ENCODE results near the gene RMND1. TPM values are rescaled to one million over a fixed set of nuclear protein-coding genes. Genes with fewer than 3 reads are reported as not detected.

The RMND1 gene
- total RNA-seq, 1 donor from 2014 or later = 18.7 TPM

GRCh38 chr6:151434369-151434768, 17.6 kb downstream of the RMND1 start:
- Mint-ChIP-seq H3K9me3 (ENCODE audit: unreplicated experiment) (no peaks in the 10 kb centered on the region), H3K27ac (ENCODE audit: unreplicated experiment) (no peak overlapping the region), H3K27me3 (ENCODE audit: unreplicated experiment) (no peaks in the 10 kb centered on the region), H3K4me3 (ENCODE audit: unreplicated experiment) (no peak overlapping the region), H3K36me3 (ENCODE audit: low read depth, unreplicated experiment) (no peaks in the 10 kb centered on the region), H3K4me1 (ENCODE audit: unreplicated experiment) (peaks cover 7% of the 10 kb centered on the region)
- DNase-seq (ENCODE audit: low spot score) = no peak
- TF ChIP-seq CTCF (IDR thresholded peaks at IDR 0.05; ENCODE audit: unreplicated experiment) = no peak

- TF ChIP-seq CTCF (IDR thresholded peaks at IDR 0.05; ENCODE audit: unreplicated experiment) = no peak
- no peak overlapping the region for H3K4me3 Mint-ChIP-seq (ENCODE audit: unreplicated experiment)
- no peaks in the 10 kb centered on the region for H3K27me3 Mint-ChIP-seq (ENCODE audit: unreplicated experiment)
- peaks cover 7% of the 10 kb centered on the region for H3K4me1 Mint-ChIP-seq (ENCODE audit: unreplicated experiment)
- no peaks in the 10 kb centered on the region for H3K9me3 Mint-ChIP-seq (ENCODE audit: unreplicated experiment)
- H3K36me3 Mint-ChIP-seq (ENCODE audit: low read depth, unreplicated experiment) = peaks cover 3% of the 10 kb centered on the region
- H3K27ac Mint-ChIP-seq (ENCODE audit: unreplicated experiment) = no peak overlapping the region
- DNase-seq (ENCODE audit: low spot score) = no peak
Measured at GRCh38 chr6:151432651-151433050, 19.3 kb downstream of the RMND1 start.

GRCh38 chr6:151431337-151431736, 20.6 kb downstream of the RMND1 start:
- no peak for DNase-seq (ENCODE audit: low spot score)
- Mint-ChIP-seq H3K36me3 (ENCODE audit: low read depth, unreplicated experiment) (peaks cover 4% of the 10 kb centered on the region), H3K27me3 (ENCODE audit: unreplicated experiment) (no peaks in the 10 kb centered on the region), H3K4me3 (ENCODE audit: unreplicated experiment) (no peak overlapping the region), H3K9me3 (ENCODE audit: unreplicated experiment) (no peaks in the 10 kb centered on the region), H3K27ac (ENCODE audit: unreplicated experiment) (peak overlapping the region; percentile 17), H3K4me1 (ENCODE audit: unreplicated experiment) (peaks cover 7% of the 10 kb centered on the region)
- no peak for TF ChIP-seq CTCF (IDR thresholded peaks at IDR 0.05; ENCODE audit: unreplicated experiment)

- Mint-ChIP-seq H3K27me3 (ENCODE audit: unreplicated experiment) (no peaks in the 10 kb centered on the region), H3K4me3 (ENCODE audit: unreplicated experiment) (no peak overlapping the region), H3K27ac (ENCODE audit: unreplicated experiment) (peak overlapping the region; percentile 17), H3K9me3 (ENCODE audit: unreplicated experiment) (no peaks in the 10 kb centered on the region), H3K36me3 (ENCODE audit: low read depth, unreplicated experiment) (peaks cover 9% of the 10 kb centered on the region), H3K4me1 (ENCODE audit: unreplicated experiment) (peaks cover 7% of the 10 kb centered on the region)
- TF ChIP-seq CTCF (IDR thresholded peaks at IDR 0.05; ENCODE audit: unreplicated experiment) = no peak
- DNase-seq (ENCODE audit: low spot score) = no peak
Measured at GRCh38 chr6:151430886-151431285, 21.0 kb downstream of the RMND1 start.

- no peak for TF ChIP-seq CTCF (IDR thresholded peaks at IDR 0.05; ENCODE audit: unreplicated experiment)
- Mint-ChIP-seq H3K4me1 (ENCODE audit: unreplicated experiment) (peaks cover 7% of the 10 kb centered on the region), H3K27me3 (ENCODE audit: unreplicated experiment) (peaks cover 1% of the 10 kb centered on the region), H3K27ac (ENCODE audit: unreplicated experiment) (no peak overlapping the region), H3K4me3 (ENCODE audit: unreplicated experiment) (no peak overlapping the region), H3K36me3 (ENCODE audit: low read depth, unreplicated experiment) (peaks cover 24% of the 10 kb centered on the region), H3K9me3 (ENCODE audit: unreplicated experiment) (no peaks in the 10 kb centered on the region)
- DNase-seq (ENCODE audit: low spot score) = no peak
Measured at GRCh38 chr6:151428093-151428735, 23.7 kb downstream of the RMND1 start.
